Natural killer cell (primary cell): Measurements from ENCODE around the gene IL1RAPL2. TPM values are rescaled to one million over a fixed set of nuclear protein-coding genes. Genes with fewer than 3 reads are reported as not detected.

Experiments used
- ATAC-seq, 3 donors: fragments of 150-1000 bp in 2 of 3; fragments of 200-7000 bp in 1 of 3; cut with Tn5 transposase; 1 replicate in 1 of 3; 2 replicates in 2 of 3; pipeline ENCODE4 v1.10.0; 2021; ENCODE audit warnings: mild to moderate bottlenecking in 2 of 3, moderate library complexity in 2 of 3
- DNase-seq, 2 donors: peaks; one replicate each; pipeline versions ENCODE4 v3.0.0 to v3.0.0-alpha.2; 2013 to 2021; ENCODE audit warnings: mixed read lengths in 1 of 2
- H3K27ac ChIP-seq: one replicate; pipeline ENCODE4 v1.5.1; 2013; ENCODE audit warnings: mild to moderate bottlenecking, low read length
- H3K27me3 ChIP-seq: one replicate; pipeline ENCODE4 v1.6.1; 2013; ENCODE audit warnings: low read length; ENCODE audit not compliant: control insufficient read depth, insufficient read depth
- H3K36me3 ChIP-seq: one replicate; pipeline ENCODE4 v1.6.1; 2013; ENCODE audit warnings: low read length; ENCODE audit not compliant: control insufficient read depth, insufficient read depth
- H3K4me1 ChIP-seq: one replicate; pipeline ENCODE4 v1.6.1; 2013; ENCODE audit warnings: low read length; ENCODE audit not compliant: control insufficient read depth, insufficient read depth
- H3K4me3 ChIP-seq: one replicate; pipeline ENCODE4 v1.5.1; 2013; ENCODE audit warnings: low read length
- H3K9me3 ChIP-seq: one replicate; pipeline ENCODE4 v1.6.1; 2013; ENCODE audit warnings: low read length; ENCODE audit not compliant: control insufficient read depth, insufficient read depth
- H3K27ac Mint-ChIP-seq, 2 donors: one replicate each; pipeline ENCODE4 v1.8.0; 2022; ENCODE audit warnings: mild to moderate bottlenecking in 2 of 2, mixed read lengths in 2 of 2, moderate library complexity in 1 of 2
- H3K27me3 Mint-ChIP-seq, 2 donors: one replicate each; pipeline ENCODE4 v1.8.0; 2022; ENCODE audit warnings: low read depth in 2 of 2, mixed read lengths in 2 of 2
- H3K36me3 Mint-ChIP-seq: one replicate; pipeline ENCODE4 v1.8.0; 2022; ENCODE audit warnings: mixed read lengths
- H3K4me1 Mint-ChIP-seq, 2 donors: one replicate each; pipeline ENCODE4 v1.8.0; 2022; ENCODE audit warnings: mixed read lengths in 2 of 2
- H3K4me3 Mint-ChIP-seq: one replicate; pipeline ENCODE4 v1.8.0; 2022; ENCODE audit warnings: mild to moderate bottlenecking, moderate library complexity, mixed read lengths
- H3K9me3 Mint-ChIP-seq, 2 donors: one replicate each; pipeline ENCODE4 v1.8.0; 2022; ENCODE audit warnings: mixed read lengths in 2 of 2
- WGBS: methylation state at CpG from one replicate; pipeline ENCODE4 v1.1.7; 2013; ENCODE audit warnings: missing lambda C conversion rate; ENCODE audit not compliant: insufficient coverage; 5-methylcytosine and 5-hydroxymethylcytosine counted together
- intact Hi-C: fragments of 100-400 bp; cut with micrococcal nuclease; formaldehyde crosslinking; loops from one replicate; pipeline ENCODE4 v1.14.2; 2022
- total RNA-seq, 4 donors: library from RNA; stranded (reverse); fragments of 120-200 nt in 1 of 4; gene quantifications; one replicate each; pipeline versions ENCODE4 v1.2.3 to v1.2.4, GENCODE V29; 2013 to 2022
- TF ChIP-seq, protein P1 (sequence below): fragments of 200-600 bp; IDR thresholded peaks from one replicate; pipeline ENCODE4 v1.8.0; 2022; ENCODE audit warnings: antibody characterized with exemption

The IL1RAPL2 gene
- total RNA-seq, 3 donors from 2014 or later (not counting 1 experiment from before 2014, with no cell fraction given): not detected

- H3K9me3 ChIP-seq: no peaks in the 10 kb centered on the region
- H3K27me3 ChIP-seq: no peaks in the 10 kb centered on the region
- DNase-seq: no peak
- no peaks in the 10 kb centered on the region for H3K36me3 ChIP-seq
- no peak for ATAC-seq
- Mint-ChIP-seq H3K9me3 (peaks cover 7 to 9% of the 10 kb centered on the region in 2 donors), H3K36me3 (no peaks in the 10 kb centered on the region), H3K4me1 (no peaks in the 10 kb centered on the region), H3K4me3 (no peak overlapping the region), H3K27me3 (no peaks in the 10 kb centered on the region), H3K27ac (no peak overlapping the region)
- TF ChIP-seq, protein P1, sequence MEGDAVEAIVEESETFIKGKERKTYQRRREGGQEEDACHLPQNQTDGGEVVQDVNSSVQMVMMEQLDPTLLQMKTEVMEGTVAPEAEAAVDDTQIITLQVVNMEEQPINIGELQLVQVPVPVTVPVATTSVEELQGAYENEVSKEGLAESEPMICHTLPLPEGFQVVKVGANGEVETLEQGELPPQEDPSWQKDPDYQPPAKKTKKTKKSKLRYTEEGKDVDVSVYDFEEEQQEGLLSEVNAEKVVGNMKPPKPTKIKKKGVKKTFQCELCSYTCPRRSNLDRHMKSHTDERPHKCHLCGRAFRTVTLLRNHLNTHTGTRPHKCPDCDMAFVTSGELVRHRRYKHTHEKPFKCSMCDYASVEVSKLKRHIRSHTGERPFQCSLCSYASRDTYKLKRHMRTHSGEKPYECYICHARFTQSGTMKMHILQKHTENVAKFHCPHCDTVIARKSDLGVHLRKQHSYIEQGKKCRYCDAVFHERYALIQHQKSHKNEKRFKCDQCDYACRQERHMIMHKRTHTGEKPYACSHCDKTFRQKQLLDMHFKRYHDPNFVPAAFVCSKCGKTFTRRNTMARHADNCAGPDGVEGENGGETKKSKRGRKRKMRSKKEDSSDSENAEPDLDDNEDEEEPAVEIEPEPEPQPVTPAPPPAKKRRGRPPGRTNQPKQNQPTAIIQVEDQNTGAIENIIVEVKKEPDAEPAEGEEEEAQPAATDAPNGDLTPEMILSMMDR: no peak
- H3K4me3 ChIP-seq: no peak overlapping the region
- no peaks in the 10 kb centered on the region for H3K4me1 ChIP-seq
- intact Hi-C loops: no loop called here
- WGBS: no CpG with 5 or more reads among the region's 2 CpGs
- no peak overlapping the region for H3K27ac ChIP-seq
Observed at GRCh38 chrX:105464618-105465017, 898.6 kb downstream of the IL1RAPL2 start.

- Histone ChIP-seq H3K9me3 (no peaks in the 10 kb centered on the region), H3K27ac (no peak overlapping the region), H3K27me3 (no peaks in the 10 kb centered on the region), H3K36me3 (no peaks in the 10 kb centered on the region), H3K4me3 (no peak overlapping the region), H3K4me1 (no peaks in the 10 kb centered on the region)
- H3K27ac Mint-ChIP-seq: no peak overlapping the region
- intact Hi-C loops: no loop called here
- H3K4me1 Mint-ChIP-seq: no peaks in the 10 kb centered on the region
- DNase-seq (no peak), ATAC-seq (no peak)
- H3K36me3 Mint-ChIP-seq: no peaks in the 10 kb centered on the region
- H3K9me3 Mint-ChIP-seq: peaks cover 2 to 3% of the 10 kb centered on the region in 2 donors
- TF ChIP-seq, protein P1: no peak
- H3K27me3 Mint-ChIP-seq: no peaks in the 10 kb centered on the region
- H3K4me3 Mint-ChIP-seq: no peak overlapping the region
Observed at GRCh38 chrX:105468741-105469140, 902.7 kb downstream of the IL1RAPL2 start.

- no peak overlapping the region for H3K27ac Mint-ChIP-seq
- Histone ChIP-seq H3K36me3 (no peaks in the 10 kb centered on the region), H3K4me3 (no peak overlapping the region), H3K27ac (no peak overlapping the region), H3K9me3 (no peaks in the 10 kb centered on the region), H3K4me1 (no peaks in the 10 kb centered on the region), H3K27me3 (no peaks in the 10 kb centered on the region)
- H3K27me3 Mint-ChIP-seq: no peaks in the 10 kb centered on the region
- no peak overlapping the region for H3K4me3 Mint-ChIP-seq
- H3K36me3 Mint-ChIP-seq: no peaks in the 10 kb centered on the region
- no peaks in the 10 kb centered on the region for H3K4me1 Mint-ChIP-seq
- ATAC-seq: no peak
- peaks cover 3 to 5% of the 10 kb centered on the region in 2 donors for H3K9me3 Mint-ChIP-seq
- intact Hi-C loops: no loop called here
- TF ChIP-seq, protein P1: no peak
- DNase-seq: no peak
Observed at GRCh38 chrX:105471597-105471996, 905.6 kb downstream of the IL1RAPL2 start.

DNA sequence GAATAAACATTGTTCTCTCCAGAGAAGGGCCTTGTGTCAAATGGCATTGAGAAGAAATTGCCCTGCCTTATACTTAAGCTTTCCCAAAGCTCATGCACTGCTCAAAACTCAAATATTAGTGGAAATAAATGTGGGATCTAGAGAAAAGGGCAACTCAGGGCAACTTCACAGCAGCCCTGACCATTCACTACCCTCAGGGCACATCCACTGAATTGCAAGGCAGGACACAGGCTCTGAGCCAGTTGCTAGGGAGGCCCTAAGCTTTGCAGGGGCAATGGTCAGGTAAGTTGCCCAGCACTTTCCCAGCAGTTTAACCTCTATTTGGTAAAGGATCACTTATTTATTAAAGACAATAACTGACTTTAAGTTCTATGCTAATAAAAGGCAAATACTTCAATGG, 909.8 kb downstream of the IL1RAPL2 start:
- H3K36me3 Mint-ChIP-seq: no peaks in the 10 kb centered on the region
- H3K9me3 ChIP-seq: no peaks in the 10 kb centered on the region
- no peaks in the 10 kb centered on the region for H3K4me1 ChIP-seq
- no peaks in the 10 kb centered on the region for H3K4me1 Mint-ChIP-seq
- H3K27me3 ChIP-seq: no peaks in the 10 kb centered on the region
- DNase-seq (no peak), ATAC-seq (no peak)
- H3K27me3 Mint-ChIP-seq: no peaks in the 10 kb centered on the region
- H3K36me3 ChIP-seq: no peaks in the 10 kb centered on the region
- TF ChIP-seq, protein P1: no peak
- no peak overlapping the region for H3K4me3 ChIP-seq
- intact Hi-C loops: no loop called here
- peaks cover 2 to 6% of the 10 kb centered on the region in 2 donors for H3K9me3 Mint-ChIP-seq
- H3K27ac Mint-ChIP-seq: no peak overlapping the region
- H3K27ac ChIP-seq: no peak overlapping the region
- no peak overlapping the region for H3K4me3 Mint-ChIP-seq
